H1 (cell line): ENCODE data around the gene IRAK3. TPM values are rescaled to one million over a fixed set of nuclear protein-coding genes. Genes with fewer than 3 reads are reported as not detected.

ENCODE experiments used
- CTCF ChIA-PET: fragments of 300-600 bp; sonication (Branson Sonifier 250); formaldehyde crosslinking; loops from one replicate; lab custom pipeline; 2021; ENCODE audit not compliant: partially characterized antibody; lab: Charles Lee
- POLR2A ChIA-PET: fragments of 300-600 bp; sonication (Branson Sonifier 250); formaldehyde crosslinking; loops from one replicate; lab custom pipeline; 2021; ENCODE audit warnings: inconsistent platforms; ENCODE audit not compliant: partially characterized antibody; lab: Charles Lee
- DNase-seq, 2 experiments: peaks; one replicate each; pipeline versions ENCODE4 v3.0.0 to v3.0.0-alpha.2; 2010 to 2022; ENCODE audit warnings: low spot score in 2 of 2, low read depth in 1 of 2, mixed read lengths in 1 of 2
- FAIRE-seq: peaks from 2 replicates; lab custom pipeline; 2011; peaks lifted over from hg19 to GRCh38; lab: Jason Lieb, UNC
- H2AFZ ChIP-seq: 2 replicates; pipeline ENCODE4 v1.8.1; 2012; ENCODE audit warnings: low read length, inconsistent platforms
- H2AK5ac ChIP-seq: 2 replicates; pipeline ENCODE4 v1.6.1; 2013; ENCODE audit warnings: low read depth, low read length
- H2BK120ac ChIP-seq: replicated peaks from 2 replicates; pipeline ENCODE3; 2013; ENCODE audit warnings: low read depth, low read length, inconsistent platforms
- H2BK12ac ChIP-seq: 2 replicates; pipeline ENCODE4 v1.6.1; 2013; ENCODE audit warnings: low read depth, low read length
- H2BK15ac ChIP-seq: 2 replicates; pipeline ENCODE4 v1.6.1; 2013; ENCODE audit warnings: low read length
- H2BK20ac ChIP-seq: 2 replicates; pipeline ENCODE4 v1.6.1; 2013; ENCODE audit warnings: low read length
- H2BK5ac ChIP-seq: 2 replicates; pipeline ENCODE4 v1.6.1; 2013; ENCODE audit warnings: low read depth, low read length
- H3K14ac ChIP-seq: 2 replicates; pipeline ENCODE4 v1.6.1; 2013; ENCODE audit warnings: inconsistent platforms; ENCODE audit not compliant: insufficient read length
- H3K18ac ChIP-seq: 2 replicates; pipeline ENCODE4 v1.6.1; 2013; ENCODE audit warnings: low read length; ENCODE audit errors: extremely low read depth
- H3K23ac ChIP-seq: 2 replicates; pipeline ENCODE4 v1.6.1; 2013; ENCODE audit warnings: inconsistent platforms; ENCODE audit not compliant: insufficient read length
- H3K23me2 ChIP-seq: 2 replicates; pipeline ENCODE4 v1.6.1; 2013; ENCODE audit warnings: low read depth, low read length
- H3K27ac ChIP-seq: 2 replicates; pipeline ENCODE4 v1.6.1; 2011; ENCODE audit warnings: low read depth, low read length, inconsistent platforms
- H3K27me3 ChIP-seq, 4 experiments: replicated peaks in 1 of 4; 1 replicate in 1 of 4; 2 replicates in 3 of 4; pipeline versions ENCODE4 v1.6.1 to v1.8.1; 2011 to 2013; ENCODE audit warnings: low read length in 3 of 4, mild to moderate bottlenecking in 3 of 4, inconsistent platforms in 2 of 4, mixed read lengths in 2 of 4, moderate library complexity in 1 of 4; ENCODE audit not compliant: control insufficient read depth in 3 of 4, insufficient read depth in 3 of 4; ENCODE audit errors: extremely low read depth in 1 of 4
- H3K36me3 ChIP-seq, 4 experiments: 2 replicates each; pipeline versions ENCODE4 v1.6.1 to v1.8.1; 2011 to 2013; ENCODE audit warnings: mild to moderate bottlenecking in 4 of 4, low read length in 3 of 4, moderate library complexity in 2 of 4, control low read depth in 1 of 4, inconsistent platforms in 1 of 4; ENCODE audit not compliant: insufficient read depth in 4 of 4, control insufficient read depth in 2 of 4
- H3K4ac ChIP-seq: replicated peaks from 2 replicates; pipeline ENCODE3; 2013; ENCODE audit warnings: low read length, low read depth, mixed read lengths, inconsistent platforms; ENCODE audit not compliant: insufficient read length
- H3K4me1 ChIP-seq, 4 experiments: replicated peaks in 1 of 4; 1 replicate in 1 of 4; 2 replicates in 3 of 4; pipeline versions ENCODE4 v1.6.1 to v1.8.1; 2011 to 2013; ENCODE audit warnings: low read length in 3 of 4, inconsistent platforms in 2 of 4, mixed read lengths in 1 of 4; ENCODE audit not compliant: insufficient read depth in 4 of 4, control insufficient read depth in 3 of 4
- H3K4me2 ChIP-seq, 2 experiments: 2 replicates each; pipeline versions ENCODE4 v1.6.1 to v1.8.1; 2011 to 2013; ENCODE audit warnings: low read depth in 2 of 2, low read length in 2 of 2, control low read depth in 1 of 2, inconsistent platforms in 1 of 2, mild to moderate bottlenecking in 1 of 2; ENCODE audit not compliant: insufficient read depth in 1 of 2
- H3K4me3 ChIP-seq, 4 experiments: fragments of 200-600, 300-600 bp in 1 of 4; sonication (generic), shearing (Covaris generic), sonication (Bioruptor Twin) in 1 of 4; 2 replicates each; pipeline versions ENCODE4 v1.5.1 to v1.8.1; 2011 to 2016; ENCODE audit warnings: low read length in 4 of 4, low read depth in 3 of 4, control low read depth in 2 of 4, inconsistent platforms in 2 of 4, mild to moderate bottlenecking in 2 of 4, mixed read lengths in 1 of 4, moderate library complexity in 1 of 4; ENCODE audit not compliant: insufficient read depth in 2 of 4; ENCODE audit errors: extremely low read depth in 1 of 4
- H3K56ac ChIP-seq: replicated peaks from 2 replicates; pipeline ENCODE3; 2013; ENCODE audit warnings: low read depth, mild to moderate bottlenecking, mixed read lengths, low read length, inconsistent platforms; ENCODE audit not compliant: insufficient read length
- H3K79me1 ChIP-seq: 2 replicates; pipeline ENCODE4 v1.6.1; 2013; ENCODE audit warnings: low read depth, low read length, control low read depth
- H3K79me2 ChIP-seq, 2 experiments: 2 replicates each; pipeline versions ENCODE4 v1.6.1 to v1.8.1; 2012 to 2013; ENCODE audit warnings: low read length in 2 of 2, mild to moderate bottlenecking in 2 of 2, inconsistent platforms in 1 of 2; ENCODE audit not compliant: insufficient read depth in 2 of 2, control insufficient read depth in 1 of 2
- H3K9ac ChIP-seq, 4 experiments: replicated peaks in 1 of 4; 1 replicate in 1 of 4; 2 replicates in 3 of 4; pipeline versions ENCODE4 v1.6.1 to v1.8.1; 2011 to 2013; ENCODE audit warnings: low read depth in 3 of 4, low read length in 3 of 4, control low read depth in 2 of 4, mild to moderate bottlenecking in 2 of 4, moderate library complexity in 2 of 4, inconsistent platforms in 1 of 4; ENCODE audit errors: extremely low read depth in 1 of 4
- H3K9me3 ChIP-seq, 2 experiments: 2 replicates each; pipeline versions ENCODE4 v1.6.1 to v1.8.1; 2012 to 2013; ENCODE audit warnings: mild to moderate bottlenecking in 2 of 2, moderate library complexity in 2 of 2, control low read depth in 1 of 2, inconsistent platforms in 1 of 2, low read depth in 1 of 2, low read length in 1 of 2, mixed read lengths in 1 of 2; ENCODE audit not compliant: insufficient read depth in 2 of 2
- H4K20me1 ChIP-seq, 2 experiments: replicated peaks in 1 of 2; 2 replicates each; pipeline versions ENCODE3 to v1.8.1; 2011 to 2013; ENCODE audit warnings: inconsistent platforms in 2 of 2, low read length in 2 of 2, mild to moderate bottlenecking in 1 of 2; ENCODE audit not compliant: insufficient read depth in 2 of 2, control insufficient read depth in 1 of 2
- H4K5ac ChIP-seq: 2 replicates; pipeline ENCODE4 v1.6.1; 2013; ENCODE audit warnings: low read length, low read depth, mixed read lengths, inconsistent platforms; ENCODE audit not compliant: insufficient read length
- H4K8ac ChIP-seq: 2 replicates; pipeline ENCODE4 v1.8.0; 2013; ENCODE audit warnings: mild to moderate bottlenecking, moderate library complexity, low read length, inconsistent platforms; ENCODE audit not compliant: insufficient read depth; ENCODE audit errors: extremely low read depth
- H4K91ac ChIP-seq: replicated peaks from 2 replicates; pipeline ENCODE3; 2013; ENCODE audit warnings: low read length, mixed read lengths, inconsistent platforms; ENCODE audit not compliant: insufficient read length
- ASH2L ChIP-seq: fragments of 200-600, 300-600 bp; sonication (generic); IDR thresholded peaks from one replicate; pipeline ENCODE4 v1.7.1; 2017; ENCODE audit warnings: low read length
- CBX5 ChIP-seq: fragments of 300-800, 300-1000 bp; sonication (generic); IDR thresholded peaks from 2 replicates; pipeline ENCODE4 v1.7.1; 2016; ENCODE audit warnings: antibody characterized with exemption, low read length, low read depth
- CEBPB ChIP-seq: IDR thresholded peaks from 2 replicates; pipeline ENCODE4 v1.6.1; 2012; ENCODE audit warnings: low read depth, low read length
- CTCF ChIP-seq, 3 experiments: IDR thresholded peaks; 1 replicate in 2 of 3; 2 replicates in 1 of 3; pipeline versions ENCODE4 v1.5.1 to v1.6.1; 2011; ENCODE audit warnings: low read length in 3 of 3, mild to moderate bottlenecking in 3 of 3, inconsistent platforms in 2 of 3, low read depth in 1 of 3, moderate library complexity in 1 of 3; ENCODE audit not compliant: insufficient read depth in 1 of 3; ENCODE audit errors: control extremely low read depth in 1 of 3
- GABPA ChIP-seq: IDR thresholded peaks from 2 replicates; pipeline ENCODE4 v1.6.1; 2011; ENCODE audit warnings: mild to moderate bottlenecking, low read length, moderate library complexity, borderline replicate concordance; ENCODE audit not compliant: insufficient read depth
- RAD21 ChIP-seq, 2 experiments: IDR thresholded peaks in 1 of 2; conservative IDR thresholded peaks in 1 of 2; 2 replicates each; pipeline ENCODE4 v1.6.1; 2011; ENCODE audit warnings: low read depth in 2 of 2, low read length in 2 of 2, improper control_type of control experiment in 1 of 2, inconsistent platforms in 1 of 2, mild to moderate bottlenecking in 1 of 2, moderate library complexity in 1 of 2
- RBBP5 ChIP-seq: IDR thresholded peaks from 2 replicates; pipeline ENCODE4 v1.7.1; 2012; ENCODE audit warnings: low read depth, mild to moderate bottlenecking, inconsistent platforms, low read length, moderate library complexity, borderline replicate concordance
- RNF2 ChIP-seq: fragments of 200-900, 300-1000 bp; sonication (generic); IDR thresholded peaks from 2 replicates; pipeline ENCODE4 v1.7.1; 2016; ENCODE audit warnings: borderline replicate concordance, low read depth, mild to moderate bottlenecking, antibody characterized with exemption, low read length; ENCODE audit not compliant: poor library complexity, severe bottlenecking; ENCODE audit errors: missing control alignments
- SUZ12 ChIP-seq: fragments of 200-600 bp; sonication (generic); IDR thresholded peaks from 2 replicates; pipeline ENCODE4 v1.6.1; 2012; ENCODE audit warnings: mild to moderate bottlenecking, inconsistent platforms, low read length, moderate library complexity, mixed read lengths
- TCF12 ChIP-seq: IDR thresholded peaks from 2 replicates; pipeline ENCODE4 v1.6.1; 2011; ENCODE audit warnings: low read depth, mild to moderate bottlenecking, low read length
- WGBS, 2 experiments: shearing (Covaris generic) in 1 of 2; methylation state at CpG; one replicate each; pipeline versions ENCODE4 v1.1.6 to v1.1.7; 2013 to 2015; ENCODE audit warnings: low lambda C conversion rate in 2 of 2, mixed read lengths in 2 of 2, inconsistent platforms in 1 of 2, low coverage in 1 of 2, missing lambda C conversion rate in 1 of 2; ENCODE audit not compliant: insufficient replicate concordance in 2 of 2, insufficient coverage in 1 of 2, insufficient read length in 1 of 2; ENCODE audit errors: extremely low coverage in 1 of 2, missing lambda C conversion rate in 1 of 2; 5-methylcytosine and 5-hydroxymethylcytosine counted together
- polyA plus RNA-seq, 7 experiments: library from polyadenylated mRNA; depleted of rRNA in 3 of 7; stranded (reverse) in 5 of 7; unstranded in 2 of 7; fragments of >200 nt in 5 of 7; fragments of 200-250 nt in 2 of 7; gene quantifications; 1 replicate in 5 of 7; 2 replicates in 1 of 7; 4 replicates in 1 of 7; pipeline versions ENCODE4 v1.2.1 to v1.2.3, GENCODE V29; 2011 to 2013; ENCODE audit warnings: missing spikeins in 2 of 7, mixed read lengths in 2 of 7
- total RNA-seq: library from RNA; stranded (reverse); fragmentation: NEBNext Ultra II Directional; extraction: Animal tissue kit (Norgen Biotek cat#: 25700); gene quantifications from 2 replicates; pipeline ENCODE4 v1.2.1, GENCODE V29; 2021

Gene IRAK3
- total and polyA plus RNA-seq, 2 of the 8 experiments (the other 6 are each of a cell fraction or from before 2014, with no cell fraction given) = 0.51 to 2.2 TPM

GRCh38 chr12:66141299-66141698, 47.7 kb upstream of the IRAK3 start:
- H2BK120ac ChIP-seq = no peak overlapping the region
- H3K56ac ChIP-seq = no peak overlapping the region
- no peak overlapping the region for H2BK15ac ChIP-seq
- H4K8ac ChIP-seq = no peak overlapping the region
- H4K91ac ChIP-seq = no peak overlapping the region
- no peak overlapping the region for H2BK12ac ChIP-seq
- DNase-seq (no peak), FAIRE-seq (no peak)
- no peaks in the 10 kb centered on the region for H3K79me1 ChIP-seq
- H2AFZ ChIP-seq = no peak overlapping the region
- H3K27me3 ChIP-seq = no peaks in the 10 kb centered on the region
- H3K9me3 ChIP-seq = peaks cover 10 to 12% of the 10 kb centered on the region in 2 experiments; a peak in 3 of 4 replicates
- no peak overlapping the region for H2AK5ac ChIP-seq
- ChIA-PET CTCF (interaction anchor here (0.7 kb wide), 1 partner anchor 1035 kb away, joined by 4 read pairs; no protein-coding TSS in a partner anchor), POLR2A (no interaction called here)
- no peak overlapping the region for H3K4ac ChIP-seq
- no peak overlapping the region for H3K4me3 ChIP-seq
- H3K14ac ChIP-seq = no peak overlapping the region
- no peak overlapping the region for H3K4me2 ChIP-seq
- H3K23ac ChIP-seq = no peak overlapping the region
- no peaks in the 10 kb centered on the region for H3K79me2 ChIP-seq
- H2BK5ac ChIP-seq = no peak overlapping the region
- 93% methylated on average over 2 of the region's 2 CpGs; no CpG with 5 or more reads in 1 of the 2 experiments for WGBS, 2 experiments
- no peak overlapping the region for H3K27ac ChIP-seq
- H3K18ac ChIP-seq = no peak overlapping the region
- H2BK20ac ChIP-seq = no peak overlapping the region
- no peaks in the 10 kb centered on the region for H4K20me1 ChIP-seq
- no peak overlapping the region for H3K9ac ChIP-seq
- no peaks in the 10 kb centered on the region for H3K4me1 ChIP-seq
- H3K36me3 ChIP-seq = peaks cover 0 to 22% (median 8%) of the 10 kb centered on the region in 4 experiments; a peak in 4 of 8 replicates
- no peaks in the 10 kb centered on the region for H3K23me2 ChIP-seq
- no peak overlapping the region for H4K5ac ChIP-seq
- TF ChIP-seq CBX5 (no peak), CTCF (IDR thresholded peaks at IDR 0.05; ENCODE audit: control extremely low read depth in 1 of 3, insufficient read depth in 1 of 3, low read depth in 1 of 3, low read length in 3 of 3) (no peak), RBBP5 (no peak), SUZ12 (no peak), RAD21 (IDR thresholded peaks at IDR 0.05 in 1 of 2, conservative IDR thresholded peaks at IDR 0.05 in 1 of 2; ENCODE audit: low read depth in 2 of 2, low read length in 2 of 2) (no peak), GABPA (no peak), TCF12 (no peak), ASH2L (no peak), CEBPB (no peak), RNF2 (no peak)
